Activated naive CD4-positive, alpha-beta T cell treated with anti-CD3 and anti-CD28 coated beads, Interleukin-2, amount 50 U/mL, for 16 hours (primary cell): ENCODE results near the gene PARP11.

ENCODE experiments used
- DNase-seq: peaks from one replicate; pipeline ENCODE4 v3.0.0-alpha.2; 2020

PARP11 gene

GRCh38 chr12:3872800-3873636 is at the start of gene PARP11:
TSS of gene PARP11 (minus strand) at chr12:3873399. CDS start at chr12:3873229, 170 bp downstream.
- DNase-seq, result peak; percentile 99

- no peak for DNase-seq
Observed at GRCh38 chr12:3922033-3922432, 48.8 kb upstream of the PARP11 start.

- no peak for DNase-seq
Observed at GRCh38 chr12:3921526-3921925, 48.3 kb upstream of the PARP11 start.

GRCh38 chr12:3921151-3921471 is 47.9 kb upstream of the PARP11 start:
- no peak for DNase-seq

- no peak for DNase-seq
Observed at GRCh38 chr12:3920351-3921150, 47.4 kb upstream of the PARP11 start.

GRCh38 chr12:3913278-3913677 is 40.1 kb upstream of the PARP11 start:
- DNase-seq, result peak; percentile 30

- DNase-seq, result no peak
Observed at GRCh38 chr12:3912863-3913262, 39.7 kb upstream of the PARP11 start.

GRCh38 chr12:3911409-3911808 is 38.2 kb upstream of the PARP11 start:
- no peak for DNase-seq

GRCh38 chr12:3905664-3906063 is 32.5 kb upstream of the PARP11 start:
- no peak for DNase-seq

- no peak for DNase-seq
Observed at GRCh38 chr12:3904999-3905398, 31.8 kb upstream of the PARP11 start.

GRCh38 chr12:3902921-3903320 is 29.7 kb upstream of the PARP11 start:
- DNase-seq, result no peak

- DNase-seq, result no peak
Observed at GRCh38 chr12:3901116-3901515, 27.9 kb upstream of the PARP11 start.

- DNase-seq, result no peak
Observed at GRCh38 chr12:3898756-3899155, 25.6 kb upstream of the PARP11 start.

GRCh38 chr12:3897371-3897971 is 24.3 kb upstream of the PARP11 start:
- no peak for DNase-seq

GRCh38 chr12:3896801-3897351 is 23.7 kb upstream of the PARP11 start:
- DNase-seq, result no peak

- DNase-seq, result no peak
Observed at GRCh38 chr12:3896356-3896755, 23.2 kb upstream of the PARP11 start.

GRCh38 chr12:3892631-3893030 is 19.4 kb upstream of the PARP11 start:
- DNase-seq, result no peak

- DNase-seq, result no peak
Observed at GRCh38 chr12:3891201-3891600, 18.0 kb upstream of the PARP11 start.

GRCh38 chr12:3888659-3889058 is 15.5 kb upstream of the PARP11 start:
- no peak for DNase-seq

- no peak for DNase-seq
Observed at GRCh38 chr12:3885277-3886094, 12.3 kb upstream of the PARP11 start.

GRCh38 chr12:3884671-3885070 is 11.5 kb upstream of the PARP11 start:
- no peak for DNase-seq

GRCh38 chr12:3882896-3883564 is 9.8 kb upstream of the PARP11 start:
- no peak for DNase-seq
